GM23338 (cell line): ENCODE measurements around the gene IL1RN. TPM values are rescaled to one million over a fixed set of nuclear protein-coding genes. Genes with fewer than 3 reads are reported as not detected.

Source experiments
- ATAC-seq: fragments of 200-7000 bp; cut with Tn5 transposase; 3 replicates; pipeline ENCODE4 v1.9.1; 2020
- DNase-seq: peaks from one replicate; pipeline ENCODE4 v3.0.0-alpha.2; 2015; ENCODE audit warnings: low spot score
- H2AFZ ChIP-seq: fragments of 200-600 bp; sonication (generic); 2 replicates; pipeline ENCODE4 v1.8.0; 2016; ENCODE audit warnings: antibody characterized with exemption, mild to moderate bottlenecking, moderate library complexity
- H3F3A ChIP-seq: fragments of 200-600 bp; sonication (generic); replicated peaks from 2 replicates; pipeline ENCODE4 v1.8.0; 2017; ENCODE audit warnings: antibody characterized with exemption, mixed run types, low read depth
- H3K27ac ChIP-seq: fragments of 200-600 bp; sonication (generic); 2 replicates; pipeline ENCODE4 v1.6.1; 2016; ENCODE audit warnings: low read depth
- H3K27me3 ChIP-seq: fragments of 200-600 bp; sonication (generic); 2 replicates; pipeline ENCODE4 v1.8.0; 2016; ENCODE audit warnings: mild to moderate bottlenecking, mixed run types, moderate library complexity; ENCODE audit not compliant: insufficient read depth
- H3K36me3 ChIP-seq: fragments of 200-600 bp; sonication (generic); 2 replicates; pipeline ENCODE4 v1.8.0; 2016; ENCODE audit warnings: mild to moderate bottlenecking; ENCODE audit not compliant: insufficient read depth
- H3K4me1 ChIP-seq: fragments of 200-600 bp; sonication (generic); 2 replicates; pipeline ENCODE4 v1.8.0; 2016; ENCODE audit warnings: mild to moderate bottlenecking, moderate library complexity; ENCODE audit not compliant: insufficient read depth
- H3K4me2 ChIP-seq: fragments of 200-600 bp; sonication (generic); 2 replicates; pipeline ENCODE4 v1.7.1; 2017; ENCODE audit warnings: mixed run types
- H3K4me3 ChIP-seq: fragments of 200-600 bp; sonication (generic); 2 replicates; pipeline ENCODE4 v1.6.1; 2016; ENCODE audit warnings: mixed run types
- H3K79me2 ChIP-seq: fragments of 200-600 bp; sonication (generic); replicated peaks from 2 replicates; pipeline ENCODE4 v1.8.0; 2017; ENCODE audit warnings: mild to moderate bottlenecking; ENCODE audit not compliant: insufficient read depth
- H3K9me2 ChIP-seq: fragments of 200-600 bp; sonication (generic); 2 replicates; pipeline ENCODE4 v1.8.0; 2017; ENCODE audit not compliant: insufficient read depth
- H4K20me1 ChIP-seq: fragments of 200-600 bp; sonication (generic); replicated peaks from 2 replicates; pipeline ENCODE4 v1.8.0; 2017; ENCODE audit warnings: mild to moderate bottlenecking; ENCODE audit not compliant: insufficient read depth
- H3K27ac Mint-ChIP-seq: 2 replicates; pipeline ENCODE4 v1.8.0; 2020; ENCODE audit warnings: inconsistent platforms, mild to moderate bottlenecking, moderate library complexity, mixed read lengths
- H3K27me3 Mint-ChIP-seq: 3 replicates; pipeline ENCODE4 v1.8.0; 2022; ENCODE audit warnings: low read depth, mild to moderate bottlenecking, moderate library complexity, mixed read lengths, inconsistent platforms; ENCODE audit not compliant: insufficient read depth, poor library complexity
- H3K36me3 Mint-ChIP-seq: 3 replicates; pipeline ENCODE4 v1.8.0; 2021; ENCODE audit warnings: low read depth, mild to moderate bottlenecking, inconsistent platforms, moderate library complexity, mixed read lengths
- H3K4me1 Mint-ChIP-seq: 3 replicates; pipeline ENCODE4 v1.8.0; 2020; ENCODE audit warnings: mild to moderate bottlenecking, inconsistent platforms, mixed read lengths
- H3K4me3 Mint-ChIP-seq: 3 replicates; pipeline ENCODE4 v1.8.0; 2021; ENCODE audit warnings: moderate library complexity, mild to moderate bottlenecking, inconsistent platforms, mixed read lengths
- H3K9me3 Mint-ChIP-seq: 3 replicates; pipeline ENCODE4 v1.8.0; 2020; ENCODE audit warnings: moderate library complexity, mild to moderate bottlenecking, inconsistent platforms, mixed read lengths
- CREB1 ChIP-seq: fragments of 250-450 bp; sonication (Bioruptor Pico); IDR thresholded peaks from 2 replicates; pipeline ENCODE4 v1.5.0; 2020; ENCODE audit warnings: low read depth, mild to moderate bottlenecking, moderate library complexity
- JUNB ChIP-seq: IDR thresholded peaks from one replicate; pipeline ENCODE4 v1.6.1; 2016; ENCODE audit warnings: antibody characterized with exemption; ENCODE audit not compliant: unreplicated experiment
- ZNF114 ChIP-seq: fragments of 250-450 bp; sonication (Bioruptor Pico); IDR thresholded peaks from 2 replicates; pipeline ENCODE4 v1.5.0; 2020; ENCODE audit warnings: mild to moderate bottlenecking, moderate library complexity
- ZNF331 ChIP-seq: fragments of 250-450 bp; sonication (Bioruptor Pico); IDR thresholded peaks from 2 replicates; pipeline ENCODE4 v1.5.0; 2020; ENCODE audit warnings: low read depth, mild to moderate bottlenecking, moderate library complexity
- polyA plus RNA-seq: library from polyadenylated mRNA; unstranded; fragments of >200 nt; fragmentation: Nextera tagmentation; extraction: Ambion mirVana; gene quantifications from 2 replicates; pipeline ENCODE4 v1.2.1, GENCODE V29; 2016
- total RNA-seq: library from RNA; depleted of rRNA; stranded (reverse); fragments of >200 nt; shearing (Covaris generic); gene quantifications from 2 replicates; pipeline ENCODE4 v1.2.3, GENCODE V29; 2014
- TF ChIP-seq, protein P1 (sequence below): IDR thresholded peaks from one replicate; pipeline ENCODE4 v1.6.1; 2018; ENCODE audit warnings: antibody characterized with exemption; ENCODE audit not compliant: unreplicated experiment
- TF ChIP-seq, protein P2 (sequence below): IDR thresholded peaks from 2 replicates; pipeline ENCODE4 v1.6.1; 2016; ENCODE audit warnings: antibody characterized with exemption
- TF ChIP-seq, protein P3 (sequence below), 2 experiments: fragments of 200-600 bp in 1 of 2; sonication (generic) in 1 of 2; conservative IDR thresholded peaks; 2 replicates each; pipeline versions ENCODE4 v1.5.1 to v1.6.1; 2016 to 2017; ENCODE audit warnings: antibody characterized with exemption in 2 of 2, low read depth in 2 of 2, mild to moderate bottlenecking in 2 of 2, moderate library complexity in 1 of 2

The IL1RN gene
- total and polyA plus RNA-seq, 2 experiments from 2014 or later, result not detected

DNA sequence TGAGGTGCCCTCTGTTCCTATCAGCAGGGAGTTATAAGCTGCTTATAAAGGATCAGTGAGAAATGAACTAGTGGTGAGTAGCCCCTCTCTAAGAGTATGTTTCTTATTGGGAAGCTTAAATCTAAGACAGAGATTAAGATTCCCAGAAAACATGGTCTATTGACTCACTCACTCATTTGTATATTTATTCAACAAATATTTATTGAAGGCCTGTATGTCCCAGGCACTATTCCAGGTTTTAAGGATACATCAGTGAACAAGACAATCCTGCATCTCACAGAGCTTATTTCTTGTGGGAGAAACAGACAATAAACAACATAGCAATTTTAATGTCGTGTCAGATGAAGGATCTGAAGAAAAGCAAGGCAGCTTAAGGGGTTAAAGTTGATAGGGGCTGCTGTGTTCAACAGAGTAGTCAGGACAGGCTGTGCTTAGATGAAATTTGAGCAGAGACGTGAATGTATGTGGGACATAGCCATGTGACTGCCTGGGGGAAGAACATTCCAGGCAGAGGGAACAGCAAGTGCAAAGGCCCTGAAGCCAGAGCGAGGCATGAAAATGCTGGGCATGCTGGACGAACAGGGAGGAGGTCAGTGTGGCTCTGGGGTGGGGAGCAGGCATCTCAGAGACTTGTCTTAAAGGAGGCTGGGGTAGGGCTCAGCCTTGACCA is 31.6 kb downstream of the IL1RN start:
- Histone ChIP-seq H3K79me2 (no peaks in the 10 kb centered on the region), H3K27me3 (peaks cover 21% of the 10 kb centered on the region), H3K27ac (no peak overlapping the region), H4K20me1 (no peaks in the 10 kb centered on the region), H3K4me3 (no peak overlapping the region), H3K36me3 (no peaks in the 10 kb centered on the region), H2AFZ (no peak overlapping the region), H3K4me1 (peaks cover 13% of the 10 kb centered on the region), H3K9me2 (no peaks in the 10 kb centered on the region), H3K4me2 (no peak overlapping the region), H3F3A (no peaks in the 10 kb centered on the region)
- DNase-seq (no peak), ATAC-seq (no peak)
- peaks cover 12% of the 10 kb centered on the region for H3K4me1 Mint-ChIP-seq
- H3K9me3 Mint-ChIP-seq, result no peaks in the 10 kb centered on the region; the same call in 2 of the 3 replicates
- H3K4me3 Mint-ChIP-seq, result no peak overlapping the region
- H3K27ac Mint-ChIP-seq, result no peak overlapping the region
- TF ChIP-seq, protein P1, sequence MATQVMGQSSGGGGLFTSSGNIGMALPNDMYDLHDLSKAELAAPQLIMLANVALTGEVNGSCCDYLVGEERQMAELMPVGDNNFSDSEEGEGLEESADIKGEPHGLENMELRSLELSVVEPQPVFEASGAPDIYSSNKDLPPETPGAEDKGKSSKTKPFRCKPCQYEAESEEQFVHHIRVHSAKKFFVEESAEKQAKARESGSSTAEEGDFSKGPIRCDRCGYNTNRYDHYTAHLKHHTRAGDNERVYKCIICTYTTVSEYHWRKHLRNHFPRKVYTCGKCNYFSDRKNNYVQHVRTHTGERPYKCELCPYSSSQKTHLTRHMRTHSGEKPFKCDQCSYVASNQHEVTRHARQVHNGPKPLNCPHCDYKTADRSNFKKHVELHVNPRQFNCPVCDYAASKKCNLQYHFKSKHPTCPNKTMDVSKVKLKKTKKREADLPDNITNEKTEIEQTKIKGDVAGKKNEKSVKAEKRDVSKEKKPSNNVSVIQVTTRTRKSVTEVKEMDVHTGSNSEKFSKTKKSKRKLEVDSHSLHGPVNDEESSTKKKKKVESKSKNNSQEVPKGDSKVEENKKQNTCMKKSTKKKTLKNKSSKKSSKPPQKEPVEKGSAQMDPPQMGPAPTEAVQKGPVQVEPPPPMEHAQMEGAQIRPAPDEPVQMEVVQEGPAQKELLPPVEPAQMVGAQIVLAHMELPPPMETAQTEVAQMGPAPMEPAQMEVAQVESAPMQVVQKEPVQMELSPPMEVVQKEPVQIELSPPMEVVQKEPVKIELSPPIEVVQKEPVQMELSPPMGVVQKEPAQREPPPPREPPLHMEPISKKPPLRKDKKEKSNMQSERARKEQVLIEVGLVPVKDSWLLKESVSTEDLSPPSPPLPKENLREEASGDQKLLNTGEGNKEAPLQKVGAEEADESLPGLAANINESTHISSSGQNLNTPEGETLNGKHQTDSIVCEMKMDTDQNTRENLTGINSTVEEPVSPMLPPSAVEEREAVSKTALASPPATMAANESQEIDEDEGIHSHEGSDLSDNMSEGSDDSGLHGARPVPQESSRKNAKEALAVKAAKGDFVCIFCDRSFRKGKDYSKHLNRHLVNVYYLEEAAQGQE, result no peak
- TF ChIP-seq CREB1 (CRISPR knock-in tag) (no peak), ZNF114 (CRISPR knock-in tag) (no peak), JUNB (no peak)
- no peaks in the 10 kb centered on the region for H3K36me3 Mint-ChIP-seq
- H3K27me3 Mint-ChIP-seq, result peaks cover 13% of the 10 kb centered on the region

DNA sequence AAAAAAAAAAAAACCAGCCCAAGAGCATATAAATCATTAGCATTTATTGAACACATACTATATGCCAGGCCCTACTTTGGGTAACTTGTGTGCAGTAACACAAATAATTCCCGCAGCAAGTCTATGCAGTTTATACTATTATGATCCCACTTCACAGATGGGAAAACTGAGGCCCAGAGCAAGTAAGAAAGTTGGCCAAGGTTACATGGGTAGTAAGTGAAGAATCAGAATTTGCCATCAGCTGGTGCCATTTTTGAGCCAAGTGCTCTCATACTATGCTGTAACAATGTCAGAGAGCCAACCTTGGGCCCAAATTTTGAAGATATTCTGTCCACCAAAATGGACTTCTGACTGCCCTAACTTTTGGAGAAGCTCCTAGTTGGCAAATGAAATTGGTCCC is 32.9 kb downstream of the IL1RN start:
- Histone ChIP-seq H3K27ac (no peak overlapping the region), H2AFZ (no peak overlapping the region), H3K4me2 (no peak overlapping the region), H3K9me2 (no peaks in the 10 kb centered on the region), H3K27me3 (peaks cover 21% of the 10 kb centered on the region), H3F3A (no peaks in the 10 kb centered on the region), H3K79me2 (no peaks in the 10 kb centered on the region), H3K36me3 (no peaks in the 10 kb centered on the region), H3K4me3 (no peak overlapping the region), H4K20me1 (no peaks in the 10 kb centered on the region), H3K4me1 (peaks cover 13% of the 10 kb centered on the region)
- Mint-ChIP-seq H3K4me3 (no peak overlapping the region), H3K36me3 (no peaks in the 10 kb centered on the region), H3K27ac (no peak overlapping the region), H3K4me1 (peaks cover 21% of the 10 kb centered on the region), H3K27me3 (peaks cover 17% of the 10 kb centered on the region), H3K9me3 (no peaks in the 10 kb centered on the region; the same call in 2 of the 3 replicates)
- ATAC-seq, result no peak
- DNase-seq, result no peak
- TF ChIP-seq, protein P2, sequence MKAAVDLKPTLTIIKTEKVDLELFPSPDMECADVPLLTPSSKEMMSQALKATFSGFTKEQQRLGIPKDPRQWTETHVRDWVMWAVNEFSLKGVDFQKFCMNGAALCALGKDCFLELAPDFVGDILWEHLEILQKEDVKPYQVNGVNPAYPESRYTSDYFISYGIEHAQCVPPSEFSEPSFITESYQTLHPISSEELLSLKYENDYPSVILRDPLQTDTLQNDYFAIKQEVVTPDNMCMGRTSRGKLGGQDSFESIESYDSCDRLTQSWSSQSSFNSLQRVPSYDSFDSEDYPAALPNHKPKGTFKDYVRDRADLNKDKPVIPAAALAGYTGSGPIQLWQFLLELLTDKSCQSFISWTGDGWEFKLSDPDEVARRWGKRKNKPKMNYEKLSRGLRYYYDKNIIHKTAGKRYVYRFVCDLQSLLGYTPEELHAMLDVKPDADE, result no peak
- TF ChIP-seq ZNF331 (no peak), JUNB (no peak)
- TF ChIP-seq, protein P3, sequence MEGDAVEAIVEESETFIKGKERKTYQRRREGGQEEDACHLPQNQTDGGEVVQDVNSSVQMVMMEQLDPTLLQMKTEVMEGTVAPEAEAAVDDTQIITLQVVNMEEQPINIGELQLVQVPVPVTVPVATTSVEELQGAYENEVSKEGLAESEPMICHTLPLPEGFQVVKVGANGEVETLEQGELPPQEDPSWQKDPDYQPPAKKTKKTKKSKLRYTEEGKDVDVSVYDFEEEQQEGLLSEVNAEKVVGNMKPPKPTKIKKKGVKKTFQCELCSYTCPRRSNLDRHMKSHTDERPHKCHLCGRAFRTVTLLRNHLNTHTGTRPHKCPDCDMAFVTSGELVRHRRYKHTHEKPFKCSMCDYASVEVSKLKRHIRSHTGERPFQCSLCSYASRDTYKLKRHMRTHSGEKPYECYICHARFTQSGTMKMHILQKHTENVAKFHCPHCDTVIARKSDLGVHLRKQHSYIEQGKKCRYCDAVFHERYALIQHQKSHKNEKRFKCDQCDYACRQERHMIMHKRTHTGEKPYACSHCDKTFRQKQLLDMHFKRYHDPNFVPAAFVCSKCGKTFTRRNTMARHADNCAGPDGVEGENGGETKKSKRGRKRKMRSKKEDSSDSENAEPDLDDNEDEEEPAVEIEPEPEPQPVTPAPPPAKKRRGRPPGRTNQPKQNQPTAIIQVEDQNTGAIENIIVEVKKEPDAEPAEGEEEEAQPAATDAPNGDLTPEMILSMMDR (conservative IDR thresholded peaks at IDR 0.05; ENCODE audit: low read depth in 2 of 2), result no peak
- TF ChIP-seq, protein P1, result no peak
